Measurements from ENCODE around the gene FOXS1. TPM values are rescaled to one million over a fixed set of nuclear protein-coding genes. Genes with fewer than 3 reads are reported as not detected.

FOXS1 gene
- total and polyA plus RNA-seq, 2 experiments from 2014 or later, result 0.87 to 1.1 TPM

DNA sequence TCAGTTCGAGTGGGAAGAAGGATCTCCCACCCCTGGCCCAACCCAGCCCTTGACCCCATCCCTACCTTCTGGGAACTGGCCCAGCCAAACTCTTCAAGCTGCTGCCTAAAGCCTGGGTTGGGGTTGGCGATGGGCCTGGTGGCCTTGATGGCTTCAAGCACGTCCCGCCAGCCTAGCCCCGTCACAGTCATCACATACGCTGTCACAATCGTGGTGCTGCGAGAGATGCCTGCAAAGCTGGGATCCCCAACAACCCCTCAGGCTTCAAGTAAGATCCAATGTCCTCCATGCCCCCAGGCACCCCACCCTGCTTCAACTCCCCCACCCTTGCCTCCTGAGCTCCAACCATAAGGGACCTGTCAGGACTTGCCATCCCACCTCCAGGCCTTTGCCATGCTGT is 17.1 kb upstream of the FOXS1 start:
- no peak for TF ChIP-seq EZH2 (IDR thresholded peaks at IDR 0.05; ENCODE audit: borderline replicate concordance)
- TF ChIP-seq, protein P1, sequence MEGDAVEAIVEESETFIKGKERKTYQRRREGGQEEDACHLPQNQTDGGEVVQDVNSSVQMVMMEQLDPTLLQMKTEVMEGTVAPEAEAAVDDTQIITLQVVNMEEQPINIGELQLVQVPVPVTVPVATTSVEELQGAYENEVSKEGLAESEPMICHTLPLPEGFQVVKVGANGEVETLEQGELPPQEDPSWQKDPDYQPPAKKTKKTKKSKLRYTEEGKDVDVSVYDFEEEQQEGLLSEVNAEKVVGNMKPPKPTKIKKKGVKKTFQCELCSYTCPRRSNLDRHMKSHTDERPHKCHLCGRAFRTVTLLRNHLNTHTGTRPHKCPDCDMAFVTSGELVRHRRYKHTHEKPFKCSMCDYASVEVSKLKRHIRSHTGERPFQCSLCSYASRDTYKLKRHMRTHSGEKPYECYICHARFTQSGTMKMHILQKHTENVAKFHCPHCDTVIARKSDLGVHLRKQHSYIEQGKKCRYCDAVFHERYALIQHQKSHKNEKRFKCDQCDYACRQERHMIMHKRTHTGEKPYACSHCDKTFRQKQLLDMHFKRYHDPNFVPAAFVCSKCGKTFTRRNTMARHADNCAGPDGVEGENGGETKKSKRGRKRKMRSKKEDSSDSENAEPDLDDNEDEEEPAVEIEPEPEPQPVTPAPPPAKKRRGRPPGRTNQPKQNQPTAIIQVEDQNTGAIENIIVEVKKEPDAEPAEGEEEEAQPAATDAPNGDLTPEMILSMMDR (IDR thresholded peaks at IDR 0.05; ENCODE audit: poor library complexity), result no peak
- no peak for TF ChIP-seq EZH2phosphoT487 (IDR thresholded peaks at IDR 0.05; ENCODE audit: low read depth, severe bottlenecking, unreplicated experiment)
- Histone ChIP-seq H3K36me3 (replicated peaks; ENCODE audit: insufficient read depth, low read depth) (no peaks in the 10 kb centered on the region), H3K27ac (peak overlapping the region; percentile 81), H3K4me2 (peak overlapping the region; percentile 100), H4K20me1 (ENCODE audit: insufficient read depth, poor library complexity, severe bottlenecking) (no peaks in the 10 kb centered on the region), H3K9me3 (ENCODE audit: low read depth) (no peaks in the 10 kb centered on the region), H3K79me2 (no peaks in the 10 kb centered on the region), H3K4me1 (ENCODE audit: insufficient read depth) (peaks cover 13% of the 10 kb centered on the region), H3K27me3 (peaks cover 17% of the 10 kb centered on the region), H3K9me2 (replicated peaks; ENCODE audit: insufficient read depth) (no peaks in the 10 kb centered on the region), H3K4me3 (no peak overlapping the region), H2AFZ (no peak overlapping the region)
- WGBS (ENCODE audit: low lambda C conversion rate, missing lambda C conversion rate), result 92% methylated on average over 8 of the region's 8 CpGs
- no peak for DNase-seq (ENCODE audit: low spot score)

DNA sequence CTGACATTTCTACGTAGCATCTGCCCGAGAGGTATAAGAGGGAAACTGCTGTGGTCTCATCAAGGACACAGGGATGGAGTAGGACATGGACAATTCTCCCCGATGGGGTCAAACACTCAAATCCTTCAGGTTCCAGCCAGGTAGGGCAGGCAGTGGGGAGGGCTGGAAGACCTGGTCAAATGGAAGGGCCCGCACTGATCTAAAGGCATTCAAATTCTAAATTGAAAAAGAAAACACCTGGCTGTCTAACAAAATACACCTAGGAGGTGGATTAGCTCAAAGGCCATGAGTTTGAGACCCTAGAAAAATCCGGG is 16.7 kb upstream of the FOXS1 start:
- 43% methylated on average over 5 of the region's 5 CpGs for WGBS (ENCODE audit: low lambda C conversion rate, missing lambda C conversion rate)
- Histone ChIP-seq H3K36me3 (replicated peaks; ENCODE audit: insufficient read depth, low read depth) (no peaks in the 10 kb centered on the region), H3K4me1 (ENCODE audit: insufficient read depth) (peaks cover 13% of the 10 kb centered on the region), H3K4me3 (no peak overlapping the region), H3K9me2 (replicated peaks; ENCODE audit: insufficient read depth) (no peaks in the 10 kb centered on the region), H3K27me3 (peaks cover 21% of the 10 kb centered on the region), H3K79me2 (no peaks in the 10 kb centered on the region), H3K27ac (peak overlapping the region; percentile 81), H3K4me2 (peak overlapping the region; percentile 100), H4K20me1 (ENCODE audit: insufficient read depth, poor library complexity, severe bottlenecking) (no peaks in the 10 kb centered on the region), H3K9me3 (ENCODE audit: low read depth) (no peaks in the 10 kb centered on the region), H2AFZ (no peak overlapping the region)
- DNase-seq (ENCODE audit: low spot score), result no peak
- TF ChIP-seq EZH2 (IDR thresholded peaks at IDR 0.05; ENCODE audit: borderline replicate concordance) (no peak), EZH2phosphoT487 (IDR thresholded peaks at IDR 0.05; ENCODE audit: low read depth, severe bottlenecking, unreplicated experiment) (no peak)
- TF ChIP-seq, protein P1 (IDR thresholded peaks at IDR 0.05; ENCODE audit: poor library complexity), result no peak

DNA sequence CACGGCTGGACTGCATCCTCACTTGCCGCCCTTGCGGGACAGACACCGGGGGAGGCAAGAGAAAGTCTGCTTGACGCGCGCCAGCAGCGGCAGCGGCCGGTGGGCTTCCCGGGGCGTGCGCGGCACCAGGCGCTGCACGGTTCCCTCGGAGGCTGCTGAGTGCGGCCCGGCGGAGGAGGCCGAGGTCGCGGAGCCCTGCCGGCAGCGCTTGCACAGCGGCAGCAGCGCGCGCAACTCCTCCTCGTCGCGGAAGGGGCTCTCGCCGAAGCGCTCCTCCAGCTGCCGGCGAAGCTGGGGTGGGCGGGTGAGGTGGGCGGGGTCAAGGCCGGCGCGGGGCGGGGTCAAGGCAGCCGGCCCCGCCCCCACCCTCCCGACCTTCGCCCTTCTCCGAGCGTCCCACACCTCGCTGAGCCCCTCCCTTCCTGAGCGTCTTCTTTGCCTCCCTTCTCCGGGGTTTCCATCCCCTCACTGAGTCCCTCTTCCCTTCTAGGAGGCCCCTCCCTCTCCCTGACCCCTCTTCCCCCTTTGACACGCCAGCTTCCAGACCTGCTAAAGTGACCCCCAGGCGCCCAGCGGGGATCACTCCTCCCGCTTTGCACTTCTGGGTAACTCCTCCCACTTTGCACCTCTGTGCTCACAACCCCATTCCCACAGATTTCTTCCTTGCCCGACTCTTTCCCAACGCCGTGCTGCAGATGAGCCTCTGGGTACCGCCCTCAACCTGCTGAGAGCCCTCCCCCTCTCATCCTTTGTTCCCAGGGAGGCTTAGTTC is 16.2 kb upstream of the FOXS1 start:
- 2% methylated on average over 34 of the region's 60 CpGs for WGBS (ENCODE audit: low lambda C conversion rate, missing lambda C conversion rate)

More for the DNA sequence above, 16.2 kb upstream of the FOXS1 start:
- Histone ChIP-seq H4K20me1 (ENCODE audit: insufficient read depth, poor library complexity, severe bottlenecking) (no peaks in the 10 kb centered on the region), H3K4me3 (peak overlapping the region; percentile 85), H3K36me3 (replicated peaks; ENCODE audit: insufficient read depth, low read depth) (no peaks in the 10 kb centered on the region), H3K9me2 (replicated peaks; ENCODE audit: insufficient read depth) (no peaks in the 10 kb centered on the region), H2AFZ (peak overlapping the region; percentile 95), H3K9me3 (ENCODE audit: low read depth) (no peaks in the 10 kb centered on the region), H3K4me1 (ENCODE audit: insufficient read depth) (peaks cover 13% of the 10 kb centered on the region), H3K27me3 (peaks cover 25% of the 10 kb centered on the region), H3K27ac (peak overlapping the region; percentile 81), H3K4me2 (peak overlapping the region; percentile 100), H3K79me2 (no peaks in the 10 kb centered on the region)
- TF ChIP-seq, protein P1 (IDR thresholded peaks at IDR 0.05; ENCODE audit: poor library complexity), result no peak
- no peak for TF ChIP-seq EZH2phosphoT487 (IDR thresholded peaks at IDR 0.05; ENCODE audit: low read depth, severe bottlenecking, unreplicated experiment)
- TF ChIP-seq EZH2 (IDR thresholded peaks at IDR 0.05; ENCODE audit: borderline replicate concordance), result no peak
- peak; percentile 94 for DNase-seq (ENCODE audit: low spot score)
